Measurements from ENCODE around the gene TRAPPC14.
"Not testable (repeated sequence)": the region's sequence is repeated elsewhere in the genome, so short reads cannot be mapped to it uniquely, and the experiment has no call there.

TRAPPC14 gene

DNA sequence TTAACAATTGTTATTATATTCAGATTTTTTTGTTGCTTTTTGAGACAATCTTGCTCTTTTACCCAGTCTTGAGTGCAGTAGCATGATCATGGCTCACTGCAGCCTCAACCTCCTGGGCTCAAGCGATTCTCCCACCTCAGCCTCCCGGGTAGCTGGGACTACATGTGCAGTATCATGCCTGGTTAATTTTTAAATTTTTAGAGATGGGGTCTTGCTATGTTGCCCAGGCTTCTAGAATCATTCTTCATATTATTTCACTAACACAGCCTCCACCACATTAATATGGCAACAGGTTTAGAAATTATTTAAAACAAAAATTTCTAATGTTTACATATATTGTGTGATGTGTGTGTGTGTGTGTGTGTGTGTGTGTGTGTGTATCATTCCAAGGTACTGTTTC is 11.2 kb downstream of the TRAPPC14 start:
- no CpG with 5 or more reads among the region's 2 CpGs for WGBS (ENCODE audit: extremely low coverage, insufficient coverage, low lambda C conversion rate)
- no peak overlapping the region for H2AK5ac ChIP-seq (ENCODE audit: low read length)

DNA sequence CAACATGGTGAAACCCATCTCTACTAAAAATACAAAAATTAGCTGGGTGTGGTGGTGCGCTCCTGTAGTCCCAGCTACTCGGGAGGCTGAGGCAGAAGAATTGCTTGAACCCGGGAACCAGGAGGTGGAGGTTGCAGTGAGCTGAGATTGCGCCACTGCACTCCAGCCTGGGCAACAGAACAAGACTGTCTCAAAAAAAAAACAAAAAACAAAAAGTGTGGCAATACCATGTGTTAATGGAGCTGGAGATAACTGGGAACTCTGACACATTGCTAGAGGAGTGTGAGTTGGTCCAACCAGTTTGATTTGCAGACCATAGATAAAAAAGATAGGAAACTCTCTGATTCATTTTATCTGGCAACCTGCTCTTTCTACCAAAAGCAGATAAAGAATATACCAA is 12.2 kb downstream of the TRAPPC14 start:
- not testable (repeated sequence) for H3K27me3 ChIP-seq (ENCODE audit: insufficient read depth, low read length, poor library complexity); H3K18ac ChIP-seq (ENCODE audit: low read length); H4K8ac ChIP-seq (ENCODE audit: low read depth, low read length); H3K4me2 ChIP-seq (ENCODE audit: low read length); H3K4me1 ChIP-seq (ENCODE audit: control insufficient read depth, low read depth, low read length); H3K23ac ChIP-seq (ENCODE audit: low read length); H2AK5ac ChIP-seq (ENCODE audit: low read length); H3K9ac ChIP-seq (ENCODE audit: low read length); H2BK15ac ChIP-seq (replicated peaks; ENCODE audit: low read depth); H2BK5ac ChIP-seq (ENCODE audit: low read length); H3K56ac ChIP-seq (ENCODE audit: low read length); H3K36me3 ChIP-seq (ENCODE audit: control insufficient read depth, insufficient read depth, low read length); H3K27ac ChIP-seq (ENCODE audit: low read depth, low read length); H3K4me3 ChIP-seq (ENCODE audit: low read length); H3K4ac ChIP-seq (ENCODE audit: low read depth, low read length); H3K79me1 ChIP-seq (ENCODE audit: low read length); H2BK120ac ChIP-seq (ENCODE audit: low read depth, low read length); H3K79me2 ChIP-seq (ENCODE audit: control insufficient read depth, insufficient read depth, low read length); H4K5ac ChIP-seq (ENCODE audit: low read length)
- WGBS (ENCODE audit: extremely low coverage, insufficient coverage, low lambda C conversion rate) = no CpG with 5 or more reads among the region's 4 CpGs
- peak; percentile 11 for DNase-seq

More for the DNA sequence above, 11.2 kb downstream of the TRAPPC14 start:
- Histone ChIP-seq H2BK15ac (replicated peaks; ENCODE audit: low read depth) (no peak overlapping the region), H3K4me3 (ENCODE audit: low read length) (no peak overlapping the region), H3K27ac (ENCODE audit: low read depth, low read length) (no peak overlapping the region), H3K18ac (ENCODE audit: low read length) (no peak overlapping the region), H4K5ac (ENCODE audit: low read length) (no peak overlapping the region), H3K27me3 (ENCODE audit: insufficient read depth, low read length, poor library complexity) (no peaks in the 10 kb centered on the region), H2BK5ac (ENCODE audit: low read length) (no peak overlapping the region), H3K4ac (ENCODE audit: low read depth, low read length) (no peak overlapping the region), H3K79me2 (ENCODE audit: control insufficient read depth, insufficient read depth, low read length) (peaks cover 8% of the 10 kb centered on the region), H3K23ac (ENCODE audit: low read length) (no peak overlapping the region), H2BK120ac (ENCODE audit: low read depth, low read length) (no peak overlapping the region), H3K56ac (ENCODE audit: low read length) (no peak overlapping the region), H3K79me1 (ENCODE audit: low read length) (peaks cover 3% of the 10 kb centered on the region), H3K36me3 (ENCODE audit: control insufficient read depth, insufficient read depth, low read length) (no peaks in the 10 kb centered on the region), H4K8ac (ENCODE audit: low read depth, low read length) (no peak overlapping the region), H3K4me2 (ENCODE audit: low read length) (no peak overlapping the region), H3K9ac (ENCODE audit: low read length) (no peak overlapping the region), H3K4me1 (ENCODE audit: control insufficient read depth, low read depth, low read length) (peaks cover 2% of the 10 kb centered on the region)
- no peak for DNase-seq

DNA sequence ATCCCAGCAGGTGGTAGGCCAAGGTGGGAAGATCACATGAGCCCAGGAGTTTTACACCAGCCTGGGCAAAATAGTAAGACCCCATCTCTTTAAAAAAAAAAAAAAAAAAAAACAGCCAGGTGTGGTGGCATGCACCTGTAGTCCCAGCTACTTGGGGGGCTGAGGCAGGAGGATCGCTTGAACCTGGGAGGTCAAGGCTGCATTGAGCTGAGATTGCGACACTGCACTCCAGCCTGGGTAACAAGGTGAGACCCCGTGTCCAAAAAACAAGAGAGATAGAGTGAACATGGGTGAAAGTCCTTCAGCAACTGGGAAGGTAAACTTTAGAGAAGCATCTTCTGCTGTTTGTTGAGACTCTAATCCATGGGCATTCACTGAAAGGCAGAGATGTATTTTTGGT is 16.1 kb downstream of the TRAPPC14 start:
- Histone ChIP-seq H2AK5ac (ENCODE audit: low read length) (no peak overlapping the region), H3K27ac (ENCODE audit: low read depth, low read length) (no peak overlapping the region), H3K4ac (ENCODE audit: low read depth, low read length) (no peak overlapping the region), H2BK15ac (replicated peaks; ENCODE audit: low read depth) (no peak overlapping the region), H4K8ac (ENCODE audit: low read depth, low read length) (no peak overlapping the region), H3K18ac (ENCODE audit: low read length) (no peak overlapping the region), H4K5ac (ENCODE audit: low read length) (no peak overlapping the region), H3K36me3 (ENCODE audit: control insufficient read depth, insufficient read depth, low read length) (no peaks in the 10 kb centered on the region), H2BK5ac (ENCODE audit: low read length) (no peak overlapping the region), H3K4me1 (ENCODE audit: control insufficient read depth, low read depth, low read length) (no peaks in the 10 kb centered on the region), H3K79me2 (ENCODE audit: control insufficient read depth, insufficient read depth, low read length) (no peaks in the 10 kb centered on the region), H3K23ac (ENCODE audit: low read length) (no peak overlapping the region), H3K56ac (ENCODE audit: low read length) (no peak overlapping the region), H3K9ac (ENCODE audit: low read length) (no peak overlapping the region), H2BK120ac (ENCODE audit: low read depth, low read length) (no peak overlapping the region), H3K4me2 (ENCODE audit: low read length) (no peak overlapping the region), H3K27me3 (ENCODE audit: insufficient read depth, low read length, poor library complexity) (no peaks in the 10 kb centered on the region), H3K79me1 (ENCODE audit: low read length) (no peaks in the 10 kb centered on the region), H3K4me3 (ENCODE audit: low read length) (no peak overlapping the region)
- no CpG with 5 or more reads among the region's 3 CpGs for WGBS (ENCODE audit: extremely low coverage, insufficient coverage, low lambda C conversion rate)
- no peak for DNase-seq

DNA sequence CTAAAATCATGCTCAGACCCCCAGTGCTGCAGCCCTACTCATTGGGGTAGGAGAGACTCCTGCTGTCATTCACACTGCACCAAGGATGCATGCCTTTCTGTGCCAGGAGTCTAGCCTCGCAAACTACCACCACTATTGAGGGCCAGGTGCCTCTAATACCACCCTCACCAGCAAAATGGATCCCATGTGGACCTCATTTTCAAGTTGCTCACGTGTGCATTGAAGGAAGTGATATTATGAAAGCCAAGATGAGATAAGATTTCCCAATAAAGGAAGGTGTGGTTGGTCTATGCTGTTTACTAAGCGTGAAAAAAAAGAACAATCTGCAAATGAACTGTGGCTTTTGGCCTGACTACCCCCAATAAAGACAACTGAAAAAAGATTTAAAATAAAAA is 17.0 kb downstream of the TRAPPC14 start:
- no peaks in the 10 kb centered on the region for H3K79me1 ChIP-seq (ENCODE audit: low read length)
- no peak overlapping the region for H3K4me3 ChIP-seq (ENCODE audit: low read length)
- no peaks in the 10 kb centered on the region for H3K27me3 ChIP-seq (ENCODE audit: insufficient read depth, low read length, poor library complexity)
- H3K36me3 ChIP-seq (ENCODE audit: control insufficient read depth, insufficient read depth, low read length) = no peaks in the 10 kb centered on the region
- no peak overlapping the region for H2AK5ac ChIP-seq (ENCODE audit: low read length)
- no peak overlapping the region for H2BK120ac ChIP-seq (ENCODE audit: low read depth, low read length)
- H3K56ac ChIP-seq (ENCODE audit: low read length) = no peak overlapping the region
- no peak overlapping the region for H3K27ac ChIP-seq (ENCODE audit: low read depth, low read length)
- H4K8ac ChIP-seq (ENCODE audit: low read depth, low read length) = no peak overlapping the region
- H4K5ac ChIP-seq (ENCODE audit: low read length) = no peak overlapping the region
- no peaks in the 10 kb centered on the region for H3K4me1 ChIP-seq (ENCODE audit: control insufficient read depth, low read depth, low read length)
- WGBS (ENCODE audit: extremely low coverage, insufficient coverage, low lambda C conversion rate) = no CpG with 5 or more reads among the region's 3 CpGs
- DNase-seq = no peak
- H3K4me2 ChIP-seq (ENCODE audit: low read length) = no peak overlapping the region
- H3K79me2 ChIP-seq (ENCODE audit: control insufficient read depth, insufficient read depth, low read length) = no peaks in the 10 kb centered on the region
- no peak overlapping the region for H3K9ac ChIP-seq (ENCODE audit: low read length)
- no peak overlapping the region for H2BK15ac ChIP-seq (replicated peaks; ENCODE audit: low read depth)
- H2BK5ac ChIP-seq (ENCODE audit: low read length) = no peak overlapping the region
- no peak overlapping the region for H3K18ac ChIP-seq (ENCODE audit: low read length)
- H3K23ac ChIP-seq (ENCODE audit: low read length) = no peak overlapping the region
- H3K4ac ChIP-seq (ENCODE audit: low read depth, low read length) = no peak overlapping the region

DNA sequence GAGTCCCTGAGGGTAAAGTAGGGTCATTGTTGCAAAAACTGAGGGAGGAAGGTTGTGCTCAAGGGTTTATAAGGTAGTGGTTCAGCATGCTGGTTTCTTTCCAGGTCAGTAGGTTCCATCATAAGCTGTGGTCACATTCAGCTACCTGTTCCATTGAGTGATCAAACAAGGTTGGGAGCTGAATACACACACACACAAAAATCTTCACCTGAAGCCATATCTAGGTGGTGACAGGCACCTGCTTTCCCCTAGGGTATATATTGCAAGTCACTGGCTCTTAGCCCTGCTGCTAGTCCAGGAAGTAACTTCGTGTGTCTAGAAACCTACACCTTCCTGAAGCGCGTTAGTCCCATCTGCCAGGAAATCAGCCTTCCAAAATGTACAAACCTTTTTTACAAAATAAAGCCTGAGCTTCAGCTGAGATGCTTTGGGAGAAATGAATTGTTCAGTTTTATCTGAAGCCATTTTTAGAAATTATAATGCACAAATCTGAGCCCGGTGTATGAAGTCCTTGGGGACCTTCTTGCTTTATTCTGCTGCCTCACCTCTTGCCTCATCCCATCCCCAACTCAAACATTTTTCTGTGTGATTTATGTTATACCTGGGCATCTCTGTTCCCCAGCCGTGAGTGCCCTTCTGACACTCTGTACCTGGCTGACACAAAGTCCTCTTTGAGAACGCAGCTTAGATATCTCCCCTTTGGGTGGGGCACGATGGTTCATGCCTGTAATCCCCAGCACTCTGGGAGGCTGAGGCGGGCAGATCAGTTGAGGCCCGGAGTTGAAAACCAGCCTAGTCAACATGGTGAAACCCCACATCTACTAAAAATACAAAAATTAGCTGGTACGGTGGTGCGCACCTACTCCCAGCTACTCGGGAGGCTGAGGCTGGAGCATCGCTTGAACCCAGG is 20.4 kb downstream of the TRAPPC14 start:
- no peak for DNase-seq
- H4K5ac ChIP-seq (ENCODE audit: low read length) = no peak overlapping the region
- H3K79me1 ChIP-seq (ENCODE audit: low read length) = no peaks in the 10 kb centered on the region
- H3K4ac ChIP-seq (ENCODE audit: low read depth, low read length) = no peak overlapping the region
- no peaks in the 10 kb centered on the region for H3K27me3 ChIP-seq (ENCODE audit: insufficient read depth, low read length, poor library complexity)
- no peaks in the 10 kb centered on the region for H3K36me3 ChIP-seq (ENCODE audit: control insufficient read depth, insufficient read depth, low read length)
- no peak overlapping the region for H3K27ac ChIP-seq (ENCODE audit: low read depth, low read length)
- H2BK5ac ChIP-seq (ENCODE audit: low read length) = no peak overlapping the region
- no peak overlapping the region for H2BK120ac ChIP-seq (ENCODE audit: low read depth, low read length)
- WGBS (ENCODE audit: extremely low coverage, insufficient coverage, low lambda C conversion rate) = no CpG with 5 or more reads among the region's 13 CpGs
- no peak overlapping the region for H2BK15ac ChIP-seq (replicated peaks; ENCODE audit: low read depth)
- H4K8ac ChIP-seq (ENCODE audit: low read depth, low read length) = no peak overlapping the region
- no peak overlapping the region for H3K23ac ChIP-seq (ENCODE audit: low read length)
- H3K4me3 ChIP-seq (ENCODE audit: low read length) = no peak overlapping the region
- no peaks in the 10 kb centered on the region for H3K4me1 ChIP-seq (ENCODE audit: control insufficient read depth, low read depth, low read length)
- H3K56ac ChIP-seq (ENCODE audit: low read length) = no peak overlapping the region
- H3K4me2 ChIP-seq (ENCODE audit: low read length) = no peak overlapping the region
- no peak overlapping the region for H3K9ac ChIP-seq (ENCODE audit: low read length)
- H3K79me2 ChIP-seq (ENCODE audit: control insufficient read depth, insufficient read depth, low read length) = no peaks in the 10 kb centered on the region
- H2AK5ac ChIP-seq (ENCODE audit: low read length) = no peak overlapping the region
- H3K18ac ChIP-seq (ENCODE audit: low read length) = no peak overlapping the region

Measured in mesendoderm (in vitro differentiated cells).